Prostate gland (tissue), 2 donors: ENCODE measurements around the gene RPE65. TPM values are rescaled to one million over a fixed set of nuclear protein-coding genes. Genes with fewer than 3 reads are reported as not detected.

ENCODE experiments used
- DNase-seq: peaks from one replicate; pipeline ENCODE4 v3.0.0-alpha.2; 2019; ENCODE audit warnings: low spot score
- H3K27ac ChIP-seq, 2 donors: fragments of 200-600 bp; sonication (generic); 2 replicates each; pipeline ENCODE4 v1.5.1; 2017 to 2019
- H3K27me3 ChIP-seq: fragments of 200-600 bp; sonication (generic); replicated peaks from 2 replicates; pipeline ENCODE4 v1.5.1; 2019; ENCODE audit not compliant: insufficient read depth
- H3K36me3 ChIP-seq, 2 donors: fragments of 200-600 bp; sonication (generic); 1 replicate in 1 of 2; 2 replicates in 1 of 2; pipeline versions ENCODE4 v1.5.1 to v1.8.1; 2017 to 2019
- H3K4me1 ChIP-seq: fragments of 200-600 bp; sonication (generic); replicated peaks from 2 replicates; pipeline ENCODE4 v1.5.1; 2019
- H3K4me3 ChIP-seq, 2 donors: fragments of 200-600 bp; sonication (generic); 2 replicates each; pipeline ENCODE4 v1.5.1; 2017 to 2019
- H3K9me3 ChIP-seq: fragments of 200-600 bp; sonication (generic); 2 replicates; pipeline ENCODE4 v1.5.1; 2017
- POLR2A ChIP-seq: fragments of 450-650 bp; IDR thresholded peaks from one replicate; pipeline ENCODE4 v1.6.1; 2016; ENCODE audit warnings: antibody characterized with exemption, mild to moderate bottlenecking
- POLR2AphosphoS5 ChIP-seq: sonication (generic); formaldehyde crosslinking; IDR thresholded peaks from one replicate; pipeline ENCODE4 v1.6.1; 2017; ENCODE audit warnings: antibody characterized with exemption
- WGBS: methylation state at CpG from one replicate; pipeline ENCODE4 v1.1.5; 2018; 5-methylcytosine and 5-hydroxymethylcytosine counted together
- intact Hi-C: fragments of 100-400 bp; cut with DNase I; formaldehyde crosslinking; loops from one replicate; pipeline ENCODE4 v1.14.2; 2022
- total RNA-seq, 2 donors: library from RNA; depleted of rRNA; stranded (reverse); fragments of >200 nt; gene quantifications; one replicate each; pipeline ENCODE4 v1.1.0, GENCODE V29; 2016
- TF ChIP-seq, protein P1 (sequence below), 4 experiments: fragments of 200-600 bp in 2 of 4; fragments of 450-650 bp in 2 of 4; sonication (generic) in 2 of 4; IDR thresholded peaks; 1 replicate in 3 of 4; 2 replicates in 1 of 4; pipeline ENCODE4 v1.5.1; 2016 to 2019; ENCODE audit warnings: antibody characterized with exemption in 4 of 4, mild to moderate bottlenecking in 2 of 4, moderate library complexity in 2 of 4

Gene RPE65
- total RNA-seq, 2 donors from 2014 or later, result 0.57 to 0.91 TPM

GRCh38 chr1:68431076-68431475 lies 18.7 kb downstream of the RPE65 start:
- WGBS, result 70% methylated on average over 3 of the region's 3 CpGs
- DNase-seq, result no peak
- intact Hi-C loops, result no loop called here

DNA sequence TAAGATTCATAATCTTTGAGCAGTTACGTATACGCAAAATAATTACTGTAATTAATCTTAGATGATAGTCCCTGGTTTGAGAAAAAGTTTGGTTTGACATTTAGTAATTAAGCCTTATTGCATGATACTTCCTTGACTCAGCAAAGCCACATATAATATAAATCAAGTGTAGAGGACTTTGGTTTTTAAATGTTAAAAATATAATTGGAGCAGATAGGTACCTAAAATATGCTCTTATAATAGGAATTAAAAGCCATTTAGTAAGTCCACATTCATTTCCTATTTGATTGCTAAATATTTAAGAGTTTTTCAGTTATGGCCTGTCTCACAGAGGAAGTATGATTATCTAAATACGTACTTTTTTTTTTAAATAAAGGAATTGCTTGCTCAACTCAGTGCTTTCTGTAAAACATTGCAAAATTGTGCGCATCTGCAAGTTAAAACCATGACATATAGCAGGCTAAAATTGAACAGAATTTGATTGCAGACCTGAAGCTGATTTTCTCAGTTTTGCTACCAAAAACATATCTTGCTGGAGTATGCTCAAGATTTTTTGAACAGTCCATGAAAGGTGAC lies 20.4 kb downstream of the RPE65 start:
- TF ChIP-seq POLR2A (no peak), POLR2AphosphoS5 (no peak)
- TF ChIP-seq, protein P1, sequence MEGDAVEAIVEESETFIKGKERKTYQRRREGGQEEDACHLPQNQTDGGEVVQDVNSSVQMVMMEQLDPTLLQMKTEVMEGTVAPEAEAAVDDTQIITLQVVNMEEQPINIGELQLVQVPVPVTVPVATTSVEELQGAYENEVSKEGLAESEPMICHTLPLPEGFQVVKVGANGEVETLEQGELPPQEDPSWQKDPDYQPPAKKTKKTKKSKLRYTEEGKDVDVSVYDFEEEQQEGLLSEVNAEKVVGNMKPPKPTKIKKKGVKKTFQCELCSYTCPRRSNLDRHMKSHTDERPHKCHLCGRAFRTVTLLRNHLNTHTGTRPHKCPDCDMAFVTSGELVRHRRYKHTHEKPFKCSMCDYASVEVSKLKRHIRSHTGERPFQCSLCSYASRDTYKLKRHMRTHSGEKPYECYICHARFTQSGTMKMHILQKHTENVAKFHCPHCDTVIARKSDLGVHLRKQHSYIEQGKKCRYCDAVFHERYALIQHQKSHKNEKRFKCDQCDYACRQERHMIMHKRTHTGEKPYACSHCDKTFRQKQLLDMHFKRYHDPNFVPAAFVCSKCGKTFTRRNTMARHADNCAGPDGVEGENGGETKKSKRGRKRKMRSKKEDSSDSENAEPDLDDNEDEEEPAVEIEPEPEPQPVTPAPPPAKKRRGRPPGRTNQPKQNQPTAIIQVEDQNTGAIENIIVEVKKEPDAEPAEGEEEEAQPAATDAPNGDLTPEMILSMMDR (IDR thresholded peaks at IDR 0.05), result no peak
- Histone ChIP-seq H3K9me3 (no peaks in the 10 kb centered on the region), H3K36me3 (no peaks in the 10 kb centered on the region), H3K4me1 (no peaks in the 10 kb centered on the region), H3K4me3 (no peak overlapping the region), H3K27me3 (no peaks in the 10 kb centered on the region), H3K27ac (no peak overlapping the region)
- no peak for DNase-seq
- intact Hi-C loops, result no loop called here
- WGBS, result 94% methylated on average over 4 of the region's 4 CpGs

More at GRCh38 chr1:68431076-68431475, 18.7 kb downstream of the RPE65 start:
- no peaks in the 10 kb centered on the region for H3K4me1 ChIP-seq
- TF ChIP-seq POLR2A, result no peak
- TF ChIP-seq, protein P1 (IDR thresholded peaks at IDR 0.05), result no peak
- no peak for TF ChIP-seq POLR2AphosphoS5
- no peaks in the 10 kb centered on the region for H3K9me3 ChIP-seq
- H3K36me3 ChIP-seq, result no peaks in the 10 kb centered on the region
- H3K27me3 ChIP-seq, result no peaks in the 10 kb centered on the region
- no peak overlapping the region for H3K27ac ChIP-seq
- no peak overlapping the region for H3K4me3 ChIP-seq

DNA sequence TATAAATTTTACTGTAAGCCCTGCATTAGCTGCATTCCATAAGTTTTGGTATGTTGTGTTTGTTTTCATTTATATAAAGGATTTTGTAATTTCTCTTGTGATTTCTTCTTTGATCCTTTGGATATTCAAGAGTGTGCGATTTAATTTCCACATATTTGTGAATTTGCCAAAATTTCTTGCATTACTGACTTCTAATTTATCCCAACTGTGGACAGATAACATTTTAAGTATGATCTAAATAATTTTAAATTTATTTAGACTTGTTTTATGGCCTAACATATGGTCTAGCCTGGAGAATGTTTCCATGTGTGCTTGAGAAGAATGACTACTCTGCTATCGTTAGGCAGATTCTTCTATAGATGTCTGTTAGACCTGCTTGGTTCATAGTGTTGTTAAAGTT lies 23.2 kb downstream of the RPE65 start:
- TF ChIP-seq, protein P1 (IDR thresholded peaks at IDR 0.05), result no peak
- TF ChIP-seq POLR2A (no peak), POLR2AphosphoS5 (no peak)
- no peaks in the 10 kb centered on the region for H3K9me3 ChIP-seq
- H3K36me3 ChIP-seq, result no peaks in the 10 kb centered on the region
- WGBS, result 86% methylated on average over 2 of the region's 2 CpGs
- intact Hi-C loops, result no loop called here
- H3K4me1 ChIP-seq, result no peaks in the 10 kb centered on the region
- DNase-seq, result no peak
- H3K27me3 ChIP-seq, result no peaks in the 10 kb centered on the region
- H3K27ac ChIP-seq, result no peak overlapping the region
- no peak overlapping the region for H3K4me3 ChIP-seq

DNA sequence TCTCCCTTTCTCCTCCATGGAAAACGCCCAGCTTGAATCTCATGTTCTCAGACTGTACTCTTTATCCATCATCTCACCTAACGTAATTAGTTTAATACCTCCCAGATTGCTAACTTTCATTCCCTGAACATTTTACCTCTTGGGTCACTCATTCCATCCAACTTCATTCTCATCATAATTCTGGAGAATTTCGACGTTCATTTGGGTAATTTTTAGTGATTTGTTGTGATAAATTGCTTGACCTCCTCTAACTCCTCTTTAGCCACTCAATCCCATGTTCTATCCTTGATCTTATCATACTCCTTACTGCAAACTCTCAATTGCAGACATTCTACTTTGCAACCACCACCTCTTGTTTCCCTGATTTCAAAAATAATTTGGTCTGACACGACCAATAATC lies 28.4 kb downstream of the RPE65 start:
- Histone ChIP-seq H3K36me3 (no peaks in the 10 kb centered on the region), H3K4me1 (no peaks in the 10 kb centered on the region), H3K27ac (no peak overlapping the region), H3K9me3 (no peaks in the 10 kb centered on the region), H3K4me3 (no peak overlapping the region), H3K27me3 (no peaks in the 10 kb centered on the region)
- DNase-seq, result no peak
- WGBS, result 86% methylated on average over 5 of the region's 5 CpGs
- intact Hi-C loops, result no loop called here
- TF ChIP-seq POLR2AphosphoS5, result no peak
- TF ChIP-seq POLR2A, result no peak
- TF ChIP-seq, protein P1 (IDR thresholded peaks at IDR 0.05), result no peak

- 59% methylated on average over 2 of the region's 2 CpGs for WGBS
These were observed 40.3 kb downstream of the RPE65 start for GRCh38 chr1:68409426-68409825.

More at GRCh38 chr1:68409426-68409825, 40.3 kb downstream of the RPE65 start:
- no peak for DNase-seq
- Histone ChIP-seq H3K4me3 (no peak overlapping the region), H3K36me3 (no peaks in the 10 kb centered on the region), H3K27ac (no peak overlapping the region), H3K9me3 (no peaks in the 10 kb centered on the region), H3K27me3 (no peaks in the 10 kb centered on the region), H3K4me1 (no peaks in the 10 kb centered on the region)
- intact Hi-C loops, result no loop called here
- TF ChIP-seq, protein P1 (IDR thresholded peaks at IDR 0.05), result no peak
- TF ChIP-seq POLR2A (no peak), POLR2AphosphoS5 (no peak)
